Keratinocyte (primary cell): ENCODE results near the gene AXIN2. TPM values are rescaled to one million over a fixed set of nuclear protein-coding genes. Genes with fewer than 3 reads are reported as not detected.

Experiments used
- DNase-seq: peaks from one replicate; pipeline ENCODE4 v3.0.0-alpha.2; 2011; ENCODE audit warnings: low read depth, missing footprints, low spot score
- FAIRE-seq: peaks from 2 replicates; lab custom pipeline; 2011; peaks lifted over from hg19 to GRCh38; lab: Jason Lieb, UNC
- H2AFZ ChIP-seq: 2 replicates; pipeline ENCODE4 v1.6.0; 2012; ENCODE audit warnings: low read length, control low read depth, inconsistent platforms; ENCODE audit not compliant: control insufficient read depth
- H3K27ac ChIP-seq: 2 replicates; pipeline ENCODE4 v1.5.1; 2011; ENCODE audit warnings: low read length; ENCODE audit not compliant: control insufficient read depth, insufficient read depth
- H3K27me3 ChIP-seq: 3 replicates; pipeline ENCODE4 v1.6.0; 2011; ENCODE audit warnings: low read length; ENCODE audit not compliant: control insufficient read depth, insufficient read depth; ENCODE audit errors: extremely low read depth
- H3K36me3 ChIP-seq, 2 experiments: 2 replicates in 1 of 2; 3 replicates in 1 of 2; pipeline ENCODE4 v1.5.1; 2011; ENCODE audit warnings: low read length in 2 of 2, mild to moderate bottlenecking in 1 of 2; ENCODE audit not compliant: control insufficient read depth in 2 of 2, insufficient read depth in 2 of 2; ENCODE audit errors: extremely low read depth in 1 of 2
- H3K4me1 ChIP-seq: 3 replicates; pipeline ENCODE4 v1.5.1; 2011; ENCODE audit warnings: low read length; ENCODE audit not compliant: control insufficient read depth, insufficient read depth; ENCODE audit errors: extremely low read depth
- H3K4me2 ChIP-seq: 3 replicates; pipeline ENCODE4 v1.6.0; 2011; ENCODE audit warnings: low read depth, low read length; ENCODE audit not compliant: control insufficient read depth, insufficient read depth; ENCODE audit errors: extremely low read depth
- H3K4me3 ChIP-seq, 3 experiments: fragments of 200-600 bp in 1 of 3; sonication (generic) in 1 of 3; 2 replicates in 2 of 3; 3 replicates in 1 of 3; pipeline ENCODE4 v1.5.1; 2011 to 2016; ENCODE audit warnings: low read length in 3 of 3, mild to moderate bottlenecking in 3 of 3, control low read depth in 2 of 3, inconsistent platforms in 1 of 3, low read depth in 1 of 3, mixed read lengths in 1 of 3, mixed run types in 1 of 3, moderate library complexity in 1 of 3; ENCODE audit not compliant: control insufficient read depth in 2 of 3, insufficient read depth in 2 of 3; ENCODE audit errors: extremely low read depth in 1 of 3
- H3K79me2 ChIP-seq: 2 replicates; pipeline ENCODE4 v1.6.0; 2012; ENCODE audit warnings: low read length; ENCODE audit not compliant: control insufficient read depth, insufficient read depth
- H3K9ac ChIP-seq: 3 replicates; pipeline ENCODE4 v1.6.0; 2011; ENCODE audit warnings: low read length; ENCODE audit not compliant: control insufficient read depth, insufficient read depth; ENCODE audit errors: extremely low read depth
- H3K9me1 ChIP-seq: 3 replicates; pipeline ENCODE4 v1.6.0; 2011; ENCODE audit warnings: low read length; ENCODE audit not compliant: control insufficient read depth, insufficient read depth; ENCODE audit errors: extremely low read depth
- H3K9me3 ChIP-seq: 2 replicates; pipeline ENCODE4 v1.5.1; 2012; ENCODE audit warnings: low read depth, low read length; ENCODE audit not compliant: control insufficient read depth
- H4K20me1 ChIP-seq: 3 replicates; pipeline ENCODE4 v1.6.0; 2011; ENCODE audit warnings: low read length; ENCODE audit not compliant: control insufficient read depth, insufficient read depth; ENCODE audit errors: extremely low read depth
- EZH2 ChIP-seq: IDR thresholded peaks from one replicate; pipeline ENCODE4 v1.6.1; 2012; ENCODE audit warnings: inconsistent platforms, mild to moderate bottlenecking, low read length, moderate library complexity
- dilution Hi-C: fragments of 300-500 bp; cut with MboI; formaldehyde crosslinking; loops from one replicate; pipeline ENCODE4 v1.7.0; 2020; ENCODE audit warnings: low sequenced_read_pairs; ENCODE audit not compliant: extremely low pct_ligation_motif_present
- polyA plus RNA-seq, 5 experiments: library from polyadenylated mRNA; depleted of rRNA in 3 of 5; stranded (reverse) in 3 of 5; stranded (forward) in 1 of 5; unstranded in 1 of 5; fragments of >200 nt; gene quantifications; 1 replicate in 1 of 5; 2 replicates in 3 of 5; 3 replicates in 1 of 5; pipeline versions ENCODE4 v1.2.1 to v1.2.3, GENCODE V29; 2011 to 2012; ENCODE audit warnings: missing spikeins in 2 of 5, low read depth in 1 of 5, low replicate concordance in 1 of 5
- TF ChIP-seq, protein P1 (sequence below), 3 experiments: IDR thresholded peaks in 1 of 3; conservative IDR thresholded peaks in 1 of 3; optimal IDR thresholded peaks in 1 of 3; 2 replicates in 2 of 3; 3 replicates in 1 of 3; pipeline versions ENCODE3 to v1.5.1; 2011; ENCODE audit warnings: low read length in 3 of 3, mild to moderate bottlenecking in 3 of 3, moderate library complexity in 2 of 3, control low read depth in 1 of 3, inconsistent platforms in 1 of 3; ENCODE audit not compliant: insufficient read depth in 2 of 3; ENCODE audit errors: extremely low read depth in 1 of 3

The AXIN2 gene
- polyA plus RNA-seq, 1 donor (not counting 4 experiments of a cell fraction or from before 2014, with no cell fraction given), result 0.14 TPM

DNA sequence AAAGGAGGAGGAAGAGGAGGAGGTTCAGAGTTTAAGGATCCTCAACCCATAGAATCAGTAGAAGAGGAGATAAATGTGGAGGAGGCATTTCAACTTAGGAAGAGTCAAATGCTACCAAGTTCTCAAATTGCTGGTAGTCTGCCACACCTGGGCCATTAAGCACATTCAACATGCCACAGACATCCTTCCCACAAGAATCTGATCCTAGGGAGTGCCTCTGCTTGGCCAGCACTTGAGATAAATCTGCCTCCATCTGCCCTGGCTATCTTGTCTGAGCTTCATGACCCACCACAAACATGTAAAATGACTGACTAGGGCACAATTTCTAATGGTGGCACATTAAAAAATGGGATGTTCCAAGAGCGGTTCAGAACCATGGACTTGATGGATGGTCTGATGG lies 37.3 kb upstream of the AXIN2 start:
- H3K4me3 ChIP-seq, result no peak overlapping the region
- H3K4me2 ChIP-seq, result no peak overlapping the region
- no peaks in the 10 kb centered on the region for H4K20me1 ChIP-seq
- TF ChIP-seq EZH2, result no peak
- TF ChIP-seq, protein P1, sequence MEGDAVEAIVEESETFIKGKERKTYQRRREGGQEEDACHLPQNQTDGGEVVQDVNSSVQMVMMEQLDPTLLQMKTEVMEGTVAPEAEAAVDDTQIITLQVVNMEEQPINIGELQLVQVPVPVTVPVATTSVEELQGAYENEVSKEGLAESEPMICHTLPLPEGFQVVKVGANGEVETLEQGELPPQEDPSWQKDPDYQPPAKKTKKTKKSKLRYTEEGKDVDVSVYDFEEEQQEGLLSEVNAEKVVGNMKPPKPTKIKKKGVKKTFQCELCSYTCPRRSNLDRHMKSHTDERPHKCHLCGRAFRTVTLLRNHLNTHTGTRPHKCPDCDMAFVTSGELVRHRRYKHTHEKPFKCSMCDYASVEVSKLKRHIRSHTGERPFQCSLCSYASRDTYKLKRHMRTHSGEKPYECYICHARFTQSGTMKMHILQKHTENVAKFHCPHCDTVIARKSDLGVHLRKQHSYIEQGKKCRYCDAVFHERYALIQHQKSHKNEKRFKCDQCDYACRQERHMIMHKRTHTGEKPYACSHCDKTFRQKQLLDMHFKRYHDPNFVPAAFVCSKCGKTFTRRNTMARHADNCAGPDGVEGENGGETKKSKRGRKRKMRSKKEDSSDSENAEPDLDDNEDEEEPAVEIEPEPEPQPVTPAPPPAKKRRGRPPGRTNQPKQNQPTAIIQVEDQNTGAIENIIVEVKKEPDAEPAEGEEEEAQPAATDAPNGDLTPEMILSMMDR (optimal IDR thresholded peaks at IDR 0.05 in 1 of 3, IDR thresholded peaks at IDR 0.05 in 1 of 3, conservative IDR thresholded peaks at IDR 0.05 in 1 of 3; ENCODE audit: extremely low read depth in 1 of 3, insufficient read depth in 2 of 3, low read length in 3 of 3), result no peak
- no peak for FAIRE-seq
- no peaks in the 10 kb centered on the region for H3K9me1 ChIP-seq
- no peaks in the 10 kb centered on the region for H3K79me2 ChIP-seq
- no peak overlapping the region for H3K27ac ChIP-seq
- no peak for DNase-seq
- H3K9me3 ChIP-seq, result no peaks in the 10 kb centered on the region
- dilution Hi-C loops, result no loop called here
- H3K4me1 ChIP-seq, result no peaks in the 10 kb centered on the region
- no peak overlapping the region for H3K9ac ChIP-seq
- H2AFZ ChIP-seq, result no peak overlapping the region
- no peaks in the 10 kb centered on the region for H3K27me3 ChIP-seq
- no peaks in the 10 kb centered on the region for H3K36me3 ChIP-seq

DNA sequence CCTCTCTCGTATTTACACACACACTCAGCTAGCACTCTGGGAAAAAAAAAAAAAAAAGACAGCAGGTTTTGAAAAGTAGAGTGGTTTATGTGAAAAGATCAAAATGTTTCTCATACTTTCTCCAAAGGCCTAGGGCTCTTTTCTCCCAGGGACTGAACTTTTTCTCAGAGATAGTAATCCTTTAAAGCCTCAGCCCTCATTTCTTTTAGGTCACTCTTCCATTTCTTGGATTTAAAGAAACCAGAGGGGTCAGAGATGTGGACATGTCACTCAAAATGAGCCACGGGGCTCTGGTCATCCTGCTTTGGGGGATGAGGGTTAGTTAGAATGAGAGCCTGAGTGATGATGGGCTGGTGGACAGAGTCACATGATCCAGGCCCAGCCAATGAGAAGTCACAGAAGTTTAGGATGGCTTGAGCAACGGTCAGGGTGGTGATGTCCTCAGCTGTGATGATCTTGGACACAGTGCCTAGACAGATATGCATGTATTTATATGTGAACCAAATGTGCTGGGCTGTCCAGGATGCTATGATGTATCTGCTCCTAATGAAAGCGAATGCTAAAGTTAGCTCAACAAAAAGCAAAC lies 33.7 kb upstream of the AXIN2 start:
- no peaks in the 10 kb centered on the region for H3K36me3 ChIP-seq
- H4K20me1 ChIP-seq, result no peaks in the 10 kb centered on the region
- H3K27me3 ChIP-seq, result no peaks in the 10 kb centered on the region
- H3K9me1 ChIP-seq, result no peaks in the 10 kb centered on the region
- dilution Hi-C loops, result no loop called here
- H3K4me1 ChIP-seq, result no peaks in the 10 kb centered on the region
- H3K4me2 ChIP-seq, result no peak overlapping the region
- FAIRE-seq (no peak), DNase-seq (no peak)
- no peaks in the 10 kb centered on the region for H3K79me2 ChIP-seq
- H3K4me3 ChIP-seq, result no peak overlapping the region
- H3K27ac ChIP-seq, result no peak overlapping the region
- TF ChIP-seq, protein P1 (optimal IDR thresholded peaks at IDR 0.05 in 1 of 3, IDR thresholded peaks at IDR 0.05 in 1 of 3, conservative IDR thresholded peaks at IDR 0.05 in 1 of 3; ENCODE audit: extremely low read depth in 1 of 3, insufficient read depth in 2 of 3, low read length in 3 of 3), result no peak
- no peak for TF ChIP-seq EZH2
- H3K9me3 ChIP-seq, result no peaks in the 10 kb centered on the region
- H2AFZ ChIP-seq, result no peak overlapping the region
- no peak overlapping the region for H3K9ac ChIP-seq
